Aortic smooth muscle cell (primary cell): ENCODE data around the gene CBX4. TPM values are rescaled to one million over a fixed set of nuclear protein-coding genes. Genes with fewer than 3 reads are reported as not detected.

ENCODE experiments used
- total RNA-seq: library from RNA; depleted of rRNA; stranded (reverse); fragments of >200 nt; gene quantifications from 2 replicates; pipeline ENCODE4 v1.2.3, GENCODE V29; 2014

CBX4 gene
- 9.5 and 10.4 TPM in 2 replicates for total RNA-seq

DNA sequence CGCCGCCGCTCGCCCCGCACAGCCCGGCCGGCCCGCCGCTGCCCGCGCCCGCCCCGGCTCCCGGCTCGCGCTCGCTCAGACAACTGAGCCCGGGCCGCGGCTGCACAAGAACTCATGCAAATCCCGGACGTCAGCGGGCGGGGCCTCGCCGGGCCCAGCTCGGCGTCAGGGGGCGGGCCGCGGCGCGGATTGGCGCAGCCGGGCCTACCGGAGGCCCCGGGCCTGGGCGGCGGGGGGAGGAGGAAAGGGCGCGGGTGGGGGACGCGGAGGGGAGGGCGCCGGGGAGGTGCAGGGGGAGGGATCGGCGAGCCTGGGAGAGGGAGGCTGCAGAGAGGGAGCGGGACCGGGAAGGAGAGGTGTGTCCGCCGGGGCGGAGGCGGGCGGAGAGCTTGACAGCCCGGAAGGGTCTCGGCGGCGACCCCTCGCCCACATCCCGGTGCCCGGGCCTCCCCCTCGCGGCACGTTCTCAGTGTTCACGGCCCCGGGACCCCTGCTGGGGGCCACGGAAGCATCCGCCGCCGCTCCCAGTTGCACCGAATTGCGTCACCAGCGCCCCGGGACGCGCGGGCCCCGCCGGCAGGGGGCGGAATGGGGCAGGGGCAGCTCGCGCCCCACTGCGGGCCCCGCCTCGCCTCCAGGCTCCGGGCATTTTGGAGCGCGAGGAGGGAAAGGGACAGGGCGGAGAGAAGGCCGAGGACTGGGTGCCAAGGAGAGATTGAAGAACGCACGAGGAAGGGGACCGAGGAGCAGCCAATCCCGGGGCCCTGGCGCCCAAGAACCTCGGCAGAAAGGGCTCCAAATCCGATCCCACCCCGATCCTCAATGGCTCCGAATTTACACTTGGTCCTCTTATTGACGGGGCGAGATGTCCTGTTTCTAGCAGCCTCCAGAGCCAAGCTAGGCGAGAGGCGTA, at the start of gene CBX4:
Gene CBX4, minus strand, starts transcription at position 85 of the 913 bp plus-strand sequence. CDS start 189 bp downstream, outside the sequence.

GRCh38 chr17:79796763-79797491, 42.3 kb downstream of the CBX4 start, which contains the start of gene CBX8:
TSS of gene CBX8 (minus strand) at chr17:79797077. CDS start at chr17:79796998, 79 bp downstream.

Other genes with a start within 250 kb of the CBX4 start
- not detected in 2 replicates for gene RBFOX3, start 228.4 kb downstream of the CBX4 start, total RNA-seq
- not detected in 2 replicates for gene ENPP7, start 108.5 kb downstream of the CBX4 start, total RNA-seq
- 0.25 and 0.92 TPM in 2 replicates for gene CBX2, start 61.3 kb downstream of the CBX4 start, total RNA-seq
- gene CBX8, start 42.4 kb downstream of the CBX4 start, total RNA-seq, result 4.2 TPM in 2 replicates
- gene TBC1D16, start 196.4 kb upstream of the CBX4 start, total RNA-seq, result 23.3 and 25.4 TPM in 2 replicates
- 2.7 and 2.9 TPM in 2 replicates for gene CCDC40, start 197.2 kb upstream of the CBX4 start, total RNA-seq